Mesenchymal stem cell (in vitro differentiated cells and primary cell): ENCODE results near the gene ANXA9.

Experiments used
- DNase-seq: peaks from one replicate; pipeline ENCODE4 v3.0.0-alpha.2; 2013
- H2AFZ ChIP-seq: one replicate; pipeline ENCODE4 v1.6.1; 2013; ENCODE audit warnings: low read depth, mild to moderate bottlenecking, control low read depth, inconsistent platforms, low read length, moderate library complexity
- H2AK5ac ChIP-seq: 2 replicates; pipeline ENCODE4 v1.6.1; 2013; ENCODE audit warnings: low read length, moderate library complexity, mild to moderate bottlenecking, inconsistent platforms; ENCODE audit not compliant: severe bottlenecking
- H2BK120ac ChIP-seq: one replicate; pipeline ENCODE4 v1.6.1; 2013; ENCODE audit warnings: low read depth, mild to moderate bottlenecking, inconsistent platforms, low read length, moderate library complexity
- H2BK12ac ChIP-seq, 2 experiments: one replicate each; pipeline ENCODE4 v1.6.1; 2013; ENCODE audit warnings: inconsistent platforms in 2 of 2, low read length in 2 of 2, mild to moderate bottlenecking in 2 of 2, moderate library complexity in 2 of 2, control low read depth in 1 of 2
- H2BK15ac ChIP-seq: one replicate; pipeline ENCODE4 v1.6.1; 2013; ENCODE audit warnings: mild to moderate bottlenecking, low read depth, inconsistent platforms; ENCODE audit not compliant: poor library complexity, severe bottlenecking
- H2BK5ac ChIP-seq: 2 replicates; pipeline ENCODE4 v1.6.1; 2013; ENCODE audit warnings: low read depth, mild to moderate bottlenecking, low read length, control low read depth, inconsistent platforms; ENCODE audit not compliant: poor library complexity, severe bottlenecking
- H3K14ac ChIP-seq, 2 experiments: one replicate each; pipeline ENCODE4 v1.6.1; 2013; ENCODE audit warnings: inconsistent platforms in 2 of 2, low read length in 2 of 2, control low read depth in 1 of 2, mild to moderate bottlenecking in 1 of 2, moderate library complexity in 1 of 2
- H3K18ac ChIP-seq, 2 experiments: one replicate each; pipeline ENCODE4 v1.6.1; 2013; ENCODE audit warnings: inconsistent platforms in 2 of 2, low read length in 2 of 2, control low read depth in 1 of 2, low read depth in 1 of 2, mild to moderate bottlenecking in 1 of 2
- H3K23ac ChIP-seq, 2 experiments: one replicate each; pipeline ENCODE4 v1.6.1; 2013; ENCODE audit warnings: inconsistent platforms in 2 of 2, low read length in 2 of 2, mild to moderate bottlenecking in 2 of 2, moderate library complexity in 2 of 2, control low read depth in 1 of 2
- H3K27ac ChIP-seq: 2 replicates; pipeline ENCODE4 v1.5.1; 2013; ENCODE audit warnings: mild to moderate bottlenecking, moderate library complexity, low read length, control low read depth, inconsistent platforms; ENCODE audit not compliant: poor library complexity, severe bottlenecking
- H3K27me3 ChIP-seq, 2 experiments: 2 replicates each; pipeline versions ENCODE4 v1.6.1 to v1.7.0; 2013; ENCODE audit warnings: low read length in 2 of 2, mild to moderate bottlenecking in 2 of 2, moderate library complexity in 2 of 2, control low read depth in 1 of 2, inconsistent platforms in 1 of 2; ENCODE audit not compliant: control insufficient read depth in 1 of 2, insufficient read depth in 1 of 2
- H3K36me3 ChIP-seq, 2 experiments: 2 replicates each; pipeline versions ENCODE4 v1.6.1 to v1.7.0; 2013; ENCODE audit warnings: low read length in 2 of 2, control low read depth in 1 of 2, inconsistent platforms in 1 of 2, low read depth in 1 of 2, mild to moderate bottlenecking in 1 of 2; ENCODE audit not compliant: insufficient read depth in 2 of 2, control insufficient read depth in 1 of 2
- H3K4ac ChIP-seq, 2 experiments: one replicate each; pipeline ENCODE4 v1.6.1; 2013; ENCODE audit warnings: inconsistent platforms in 2 of 2, low read length in 2 of 2, mild to moderate bottlenecking in 2 of 2, moderate library complexity in 2 of 2, control low read depth in 1 of 2, low read depth in 1 of 2
- H3K4me1 ChIP-seq: 2 replicates; pipeline ENCODE4 v1.6.1; 2013; ENCODE audit warnings: low read depth, low read length, control low read depth; ENCODE audit not compliant: control insufficient read depth, insufficient read depth
- H3K4me2 ChIP-seq: 2 replicates; pipeline ENCODE4 v1.6.1; 2013; ENCODE audit warnings: low read length, mild to moderate bottlenecking, inconsistent platforms; ENCODE audit not compliant: poor library complexity, severe bottlenecking
- H3K4me3 ChIP-seq, 2 experiments: 2 replicates each; pipeline versions ENCODE4 v1.5.1 to v1.7.0; 2013; ENCODE audit warnings: low read length in 2 of 2, mild to moderate bottlenecking in 2 of 2, control low read depth in 1 of 2, low read depth in 1 of 2; ENCODE audit not compliant: insufficient read depth in 1 of 2
- H3K79me1 ChIP-seq: replicated peaks from 2 replicates; pipeline ENCODE4 v1.6.1; 2013; ENCODE audit warnings: mild to moderate bottlenecking, control low read depth, low read length, inconsistent platforms; ENCODE audit not compliant: poor library complexity, severe bottlenecking
- H3K9ac ChIP-seq: 2 replicates; pipeline ENCODE4 v1.7.0; 2013; ENCODE audit warnings: mild to moderate bottlenecking, low read length, moderate library complexity
- H3K9me3 ChIP-seq: 2 replicates; pipeline ENCODE4 v1.7.0; 2013; ENCODE audit warnings: mild to moderate bottlenecking, low read length; ENCODE audit not compliant: control insufficient read depth
- H4K8ac ChIP-seq: one replicate; pipeline ENCODE4 v1.6.1; 2013; ENCODE audit warnings: inconsistent platforms, mild to moderate bottlenecking, low read length, moderate library complexity
- H4K91ac ChIP-seq: one replicate; pipeline ENCODE4 v1.6.1; 2013; ENCODE audit warnings: mild to moderate bottlenecking, low read length, inconsistent platforms
- WGBS: methylation state at CpG from one replicate; pipeline ENCODE4 v1.1.7; 2013; ENCODE audit warnings: mixed read lengths; 5-methylcytosine and 5-hydroxymethylcytosine counted together

ANXA9 gene

DNA sequence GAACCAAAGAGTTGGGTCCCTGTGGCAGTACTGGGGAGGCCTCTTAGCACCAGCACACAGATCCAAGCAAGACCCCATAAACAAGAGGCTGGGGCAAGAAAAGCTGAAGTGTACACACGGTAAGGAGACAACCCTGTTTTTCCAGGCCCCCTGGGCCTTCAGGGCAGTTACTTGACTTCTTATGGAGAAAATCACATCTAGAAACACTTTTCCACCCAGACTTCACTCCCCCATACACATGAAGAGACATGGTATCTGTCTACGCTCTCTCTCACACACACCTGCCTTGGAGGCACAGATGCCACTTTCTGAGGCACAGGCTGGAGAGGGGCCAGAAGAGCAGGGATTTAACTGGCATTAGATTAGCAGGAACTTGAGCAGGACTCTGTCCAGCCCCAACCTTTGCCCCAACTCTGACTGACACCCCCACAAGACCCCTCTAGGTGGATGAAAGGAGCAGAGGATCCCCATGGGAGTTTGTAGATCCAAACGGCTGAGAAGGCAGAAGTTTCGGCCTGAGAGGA lies 9.6 kb upstream of the ANXA9 start:
- WGBS: 61% methylated on average over 4 of the region's 4 CpGs

DNA sequence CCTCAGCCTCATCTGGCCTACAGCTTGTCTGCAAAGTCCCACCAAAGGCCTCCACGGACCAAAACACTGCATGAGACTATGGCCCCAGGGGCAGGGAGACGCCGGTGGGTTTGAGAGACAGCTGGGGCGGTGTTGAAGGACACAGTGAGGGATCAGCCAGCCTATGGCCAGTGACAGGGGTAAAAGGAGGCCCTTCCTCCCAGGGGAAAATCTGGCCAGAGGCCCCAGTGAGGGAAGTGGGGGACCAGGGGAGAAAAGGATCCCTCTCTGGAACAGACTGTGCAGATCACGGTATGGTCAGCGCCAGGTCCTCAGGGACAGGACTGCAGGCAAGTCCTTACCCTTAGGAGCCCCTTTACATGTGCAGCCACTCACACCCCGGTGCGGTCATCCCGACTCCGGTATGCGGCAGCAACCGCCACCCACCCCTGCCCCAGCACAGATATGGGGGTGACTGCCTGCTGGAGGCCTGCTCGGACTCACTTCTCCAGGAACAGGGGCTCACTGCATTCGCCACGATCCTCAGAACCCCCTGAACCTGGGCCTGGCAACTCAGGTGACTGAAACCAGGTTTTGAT lies 8.7 kb upstream of the ANXA9 start:
- Histone ChIP-seq H2BK120ac (no peak overlapping the region), H2AFZ (peak overlapping the region; percentile 40), H4K8ac (peak overlapping the region; percentile 50), H2BK5ac (no peak overlapping the region), H3K79me1 (peaks cover 2% of the 10 kb centered on the region), H3K23ac (peak overlapping the region; percentile 68 to 83), H3K9me3 (no peaks in the 10 kb centered on the region), H3K9ac (peak overlapping the region; percentile 96), H4K91ac (peak overlapping the region; percentile 90), H3K18ac (peak overlapping the region; percentile 93 to 94), H3K36me3 (peaks cover 6 to 8% of the 10 kb centered on the region in 2 experiments), H3K4me2 (peak overlapping the region; percentile 85), H3K27me3 (no peaks in the 10 kb centered on the region), H3K4ac (peak overlapping the region; percentile 96 to 99), H2BK12ac (peak overlapping the region; percentile 50 to 92), H3K27ac (peak overlapping the region; percentile 88), H3K4me1 (peaks cover 42% of the 10 kb centered on the region), H3K4me3 (peak overlapping the region; percentile 84 to 97), H2AK5ac (peak overlapping the region; percentile 43), H3K14ac (peak overlapping the region in 1 of 2 experiments; percentile 91), H2BK15ac (peak overlapping the region; percentile 95)
- 45% methylated on average over 15 of the region's 15 CpGs for WGBS
- DNase-seq: peak; percentile 28

More for the DNA sequence above, 9.6 kb upstream of the ANXA9 start:
- H2BK5ac ChIP-seq: no peak overlapping the region
- H3K79me1 ChIP-seq: peaks cover 10% of the 10 kb centered on the region
- H3K4me1 ChIP-seq: peaks cover 41% of the 10 kb centered on the region
- H3K4ac ChIP-seq: peak overlapping the region; percentile 32 to 48
- peak overlapping the region; percentile 85 for H3K4me2 ChIP-seq
- H3K9ac ChIP-seq: peak overlapping the region; percentile 96
- H3K27me3 ChIP-seq: no peaks in the 10 kb centered on the region
- H3K23ac ChIP-seq: peak overlapping the region in 1 of 2 experiments; percentile 18
- H4K8ac ChIP-seq: no peak overlapping the region
- no peak for DNase-seq
- H3K18ac ChIP-seq: peak overlapping the region; percentile 34 to 93
- peak overlapping the region; percentile 59 for H2AK5ac ChIP-seq
- peak overlapping the region; percentile 29 to 59 for H2BK12ac ChIP-seq
- H2AFZ ChIP-seq: no peak overlapping the region
- peak overlapping the region; percentile 76 for H4K91ac ChIP-seq
- H2BK15ac ChIP-seq: no peak overlapping the region
- peaks cover 15 to 17% of the 10 kb centered on the region in 2 experiments for H3K36me3 ChIP-seq
- H3K14ac ChIP-seq: peak overlapping the region in 1 of 2 experiments; percentile 31
- no peak overlapping the region for H2BK120ac ChIP-seq
- H3K4me3 ChIP-seq: peak overlapping the region; percentile 5 to 97
- H3K27ac ChIP-seq: peak overlapping the region; percentile 88
- no peaks in the 10 kb centered on the region for H3K9me3 ChIP-seq

DNA sequence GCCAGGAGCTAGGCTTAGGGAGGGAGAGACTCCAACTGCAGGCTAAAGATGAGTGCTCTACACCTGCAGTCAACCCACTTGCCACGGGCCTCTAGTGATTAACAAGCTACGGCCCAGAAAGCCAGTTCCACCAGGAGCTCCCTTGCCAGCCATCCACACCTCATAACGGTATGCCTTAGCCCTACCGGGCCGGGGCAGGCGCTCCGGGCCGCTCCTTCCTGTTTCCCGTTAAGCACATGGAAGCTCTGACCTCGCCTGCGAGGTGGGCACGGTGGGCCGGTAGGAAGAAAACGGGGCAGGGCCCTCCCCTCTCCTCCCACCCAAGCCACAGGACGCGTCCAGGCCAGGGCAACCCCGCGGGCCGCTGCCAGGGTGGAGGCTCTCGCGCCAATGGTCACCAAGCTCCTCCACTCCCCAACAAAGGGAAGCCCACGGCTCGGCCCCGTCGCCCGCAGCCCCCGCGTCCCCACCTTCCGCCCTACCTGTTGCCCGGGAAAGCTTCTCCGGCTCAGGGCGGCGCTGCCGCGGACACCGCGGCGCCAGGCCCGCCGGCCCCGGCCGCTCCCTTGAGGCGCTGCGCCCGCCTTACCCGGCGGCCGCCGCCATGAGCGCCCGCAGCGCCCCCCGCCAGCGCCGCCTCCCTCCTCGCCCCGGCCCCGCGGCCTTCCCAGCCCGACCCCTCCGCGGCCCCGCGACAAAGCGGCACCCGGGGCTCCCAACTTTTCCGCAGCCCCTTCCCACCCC lies 8.1 kb upstream of the ANXA9 start:
- Histone ChIP-seq H4K91ac (peak overlapping the region; percentile 90), H2BK15ac (peak overlapping the region; percentile 95), H2BK120ac (peak overlapping the region; percentile 99), H2AFZ (no peak overlapping the region), H3K4ac (peak overlapping the region; percentile 96 to 99), H3K9me3 (no peaks in the 10 kb centered on the region), H3K9ac (peak overlapping the region; percentile 96), H3K4me2 (peak overlapping the region; percentile 85), H3K23ac (peak overlapping the region; percentile 83 to 87), H2BK5ac (peak overlapping the region; percentile 96), H3K4me3 (peak overlapping the region; percentile 84 to 97), H2AK5ac (peak overlapping the region; percentile 37), H3K4me1 (peaks cover 42% of the 10 kb centered on the region), H3K27ac (peak overlapping the region; percentile 88), H3K14ac (peak overlapping the region; percentile 88 to 91), H3K27me3 (no peaks in the 10 kb centered on the region), H3K79me1 (no peaks in the 10 kb centered on the region), H4K8ac (peak overlapping the region; percentile 94), H3K18ac (peak overlapping the region; percentile 93 to 94), H2BK12ac (peak overlapping the region in 1 of 2 experiments; percentile 29), H3K36me3 (peaks cover 0 to 1% of the 10 kb centered on the region in 2 experiments)
- DNase-seq: peak; percentile 23
- 2% methylated on average over 37 of the region's 67 CpGs for WGBS
